Esophagus squamous epithelium (tissue), 4 donors: Measurements from ENCODE around the gene OAS3.

Experiments used
- POLR2A ChIP-seq, 4 donors: fragments of 450-650 bp; IDR thresholded peaks; one replicate each; pipeline ENCODE4 v1.6.1; 2017; ENCODE audit warnings: antibody characterized with exemption in 4 of 4, mild to moderate bottlenecking in 4 of 4, moderate library complexity in 3 of 4
- TF ChIP-seq, protein P1 (sequence below), 6 experiments: fragments of 450-650 bp in 4 of 6; fragments of 200-600 bp in 2 of 6; sonication (generic) in 2 of 6; IDR thresholded peaks; one replicate each; pipeline ENCODE4 v1.5.1; 2016 to 2019; ENCODE audit warnings: antibody characterized with exemption in 6 of 6, mild to moderate bottlenecking in 4 of 6, moderate library complexity in 4 of 6

GRCh38 chr12:112907415-112908157, 30.7 kb upstream of the OAS3 start:
- no peak for TF ChIP-seq POLR2A (IDR thresholded peaks at IDR 0.05)
- TF ChIP-seq, protein P1, sequence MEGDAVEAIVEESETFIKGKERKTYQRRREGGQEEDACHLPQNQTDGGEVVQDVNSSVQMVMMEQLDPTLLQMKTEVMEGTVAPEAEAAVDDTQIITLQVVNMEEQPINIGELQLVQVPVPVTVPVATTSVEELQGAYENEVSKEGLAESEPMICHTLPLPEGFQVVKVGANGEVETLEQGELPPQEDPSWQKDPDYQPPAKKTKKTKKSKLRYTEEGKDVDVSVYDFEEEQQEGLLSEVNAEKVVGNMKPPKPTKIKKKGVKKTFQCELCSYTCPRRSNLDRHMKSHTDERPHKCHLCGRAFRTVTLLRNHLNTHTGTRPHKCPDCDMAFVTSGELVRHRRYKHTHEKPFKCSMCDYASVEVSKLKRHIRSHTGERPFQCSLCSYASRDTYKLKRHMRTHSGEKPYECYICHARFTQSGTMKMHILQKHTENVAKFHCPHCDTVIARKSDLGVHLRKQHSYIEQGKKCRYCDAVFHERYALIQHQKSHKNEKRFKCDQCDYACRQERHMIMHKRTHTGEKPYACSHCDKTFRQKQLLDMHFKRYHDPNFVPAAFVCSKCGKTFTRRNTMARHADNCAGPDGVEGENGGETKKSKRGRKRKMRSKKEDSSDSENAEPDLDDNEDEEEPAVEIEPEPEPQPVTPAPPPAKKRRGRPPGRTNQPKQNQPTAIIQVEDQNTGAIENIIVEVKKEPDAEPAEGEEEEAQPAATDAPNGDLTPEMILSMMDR (IDR thresholded peaks at IDR 0.05), result no peak
